Suppressor macrophage treated with lipopolysaccharide for 1 hour (primary cell): ENCODE data around the gene RBFOX2.

ENCODE experiments used
- DNase-seq, 3 donors: peaks; one replicate each; pipeline ENCODE4 v3.0.0-alpha.2; 2020 to 2022

The RBFOX2 gene

GRCh38 chr22:35971456-35972119 is 57.0 kb downstream of the RBFOX2 start:
- DNase-seq, result no peak

GRCh38 chr22:35970616-35971455 is 57.8 kb downstream of the RBFOX2 start:
- DNase-seq, result no peak

- DNase-seq, result no peak
Measured at GRCh38 chr22:35967046-35967397, 61.6 kb downstream of the RBFOX2 start.

DNA sequence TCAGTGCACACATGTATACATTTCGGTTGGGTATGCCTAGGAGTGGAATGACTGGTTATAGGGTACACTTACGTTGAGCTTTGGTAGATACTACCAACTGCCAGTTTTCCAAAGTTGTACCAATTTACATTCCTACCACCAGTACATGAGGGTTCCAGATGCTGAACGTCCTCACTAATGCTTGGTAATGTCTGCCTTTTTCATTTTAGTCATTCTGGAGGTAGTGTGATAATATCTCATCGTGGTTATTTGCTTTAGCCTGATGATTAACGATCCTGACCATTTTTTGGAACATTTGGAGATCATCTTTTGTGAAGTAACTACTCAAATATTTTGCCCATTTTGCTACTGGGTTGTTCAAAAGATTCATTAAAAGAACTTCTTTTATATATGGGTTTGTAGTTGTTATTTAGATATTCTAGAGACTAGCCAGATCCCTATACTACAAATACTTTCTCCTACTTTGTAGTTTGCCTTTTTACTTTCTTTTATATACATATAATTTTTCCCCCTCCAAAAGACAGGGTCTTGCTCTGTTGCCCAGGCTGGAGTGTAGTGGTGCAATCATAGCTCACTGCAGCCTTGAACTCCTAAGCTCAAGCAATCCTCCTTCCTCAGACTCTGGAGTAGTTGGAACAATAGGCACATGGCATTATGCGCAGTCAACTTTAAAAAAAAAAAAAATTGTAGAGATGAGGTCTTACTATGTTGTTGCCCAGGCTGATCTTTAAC is 62.1 kb downstream of the RBFOX2 start:
- DNase-seq, result no peak

- no peak for DNase-seq
Measured at GRCh38 chr22:35963237-35963810, 65.3 kb downstream of the RBFOX2 start.

DNA sequence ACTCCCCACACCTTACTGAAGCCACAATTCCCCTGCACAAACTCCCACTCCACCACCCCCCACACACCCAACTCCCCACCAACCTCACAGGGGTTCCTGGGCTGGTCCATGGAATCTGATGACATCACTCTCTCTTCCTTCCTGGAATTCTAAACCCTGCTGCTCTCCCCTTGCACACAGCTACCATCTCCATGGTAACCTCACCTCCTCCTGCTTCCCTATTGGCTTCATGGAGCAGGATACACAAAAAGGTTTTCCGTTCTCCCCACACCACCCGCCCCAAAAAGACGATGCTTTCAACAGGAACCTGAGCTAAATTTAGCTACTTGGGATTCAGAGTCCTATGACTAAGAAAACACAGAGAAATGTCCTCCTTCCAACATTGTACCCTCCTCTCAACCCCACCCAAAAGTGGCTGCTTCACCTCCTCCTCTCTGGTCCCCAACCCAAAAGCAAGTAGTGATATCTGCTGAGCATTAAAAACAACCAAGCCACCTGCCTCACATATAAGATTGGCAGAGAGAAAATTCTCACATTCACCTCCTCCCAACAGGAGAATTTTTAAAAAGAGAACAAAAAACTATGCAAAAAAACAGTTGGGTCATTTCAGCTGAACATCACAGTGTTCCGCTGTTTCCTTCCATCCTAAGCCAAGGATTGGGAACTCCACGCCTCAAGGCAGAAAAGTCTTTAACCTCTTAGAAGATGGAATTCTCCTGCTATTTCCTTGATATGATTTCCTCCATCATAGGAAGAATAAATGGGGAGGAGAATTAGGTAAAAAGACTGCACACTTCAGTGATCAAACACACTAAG is 66.9 kb downstream of the RBFOX2 start:
- DNase-seq, result no peak

DNA sequence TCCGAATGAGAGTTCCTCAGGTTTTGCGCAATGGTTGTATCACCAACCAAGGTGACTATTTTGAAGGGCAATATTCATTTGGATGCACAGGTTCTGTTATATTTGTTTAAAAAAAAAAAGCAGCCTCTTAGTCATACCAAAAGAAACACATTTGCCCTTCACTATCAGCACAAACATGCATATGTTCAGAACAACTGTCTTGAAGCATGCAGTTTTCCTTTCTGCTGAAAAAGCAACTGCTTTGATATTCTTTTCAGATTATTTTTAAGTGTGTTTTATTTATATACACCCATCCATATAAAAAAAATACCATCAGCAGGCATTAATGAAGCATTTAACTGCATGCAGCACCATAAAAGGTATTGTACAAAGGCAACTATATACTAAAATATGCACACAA is 67.8 kb downstream of the RBFOX2 start:
- no peak for DNase-seq

DNA sequence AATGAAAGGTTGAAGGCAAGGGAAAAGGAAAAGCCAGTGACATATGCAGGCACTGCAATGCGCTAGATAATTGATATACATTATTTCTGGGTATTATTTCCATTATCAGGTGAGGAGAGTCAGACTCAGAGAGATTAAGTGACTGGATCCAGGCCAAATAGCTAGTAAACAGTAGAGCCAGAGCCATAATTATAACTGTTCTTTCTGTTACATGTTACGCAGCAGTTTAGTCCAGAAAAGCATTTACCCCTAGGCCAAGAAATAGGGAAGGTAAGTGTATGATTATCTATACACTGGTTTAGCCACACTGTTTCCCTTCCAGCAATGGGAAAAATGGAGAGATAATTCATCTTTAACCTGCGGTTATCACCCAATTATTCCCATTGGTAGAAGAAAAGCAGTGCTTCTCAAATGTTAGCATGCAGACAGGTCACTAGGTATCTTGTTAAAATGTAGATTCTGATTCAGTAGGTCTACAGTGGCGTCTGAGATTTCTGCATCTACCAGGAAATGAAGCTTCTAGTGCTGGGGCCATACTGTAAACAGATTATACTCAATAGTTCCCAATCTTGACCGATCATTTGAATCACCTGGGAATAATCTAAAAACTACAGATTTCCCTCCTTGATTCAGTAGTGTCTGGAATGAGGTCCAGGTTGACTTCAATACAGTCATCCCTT is 69.4 kb downstream of the RBFOX2 start:
- DNase-seq, result no peak

- DNase-seq, result no peak
Measured at GRCh38 chr22:35958334-35958733, 70.3 kb downstream of the RBFOX2 start.

- no peak for DNase-seq
Measured at GRCh38 chr22:35957589-35957988, 71.0 kb downstream of the RBFOX2 start.

GRCh38 chr22:35956850-35957249 is 71.8 kb downstream of the RBFOX2 start:
- no peak for DNase-seq

- no peak for DNase-seq
Measured at GRCh38 chr22:35955546-35955945, 73.1 kb downstream of the RBFOX2 start.

DNA sequence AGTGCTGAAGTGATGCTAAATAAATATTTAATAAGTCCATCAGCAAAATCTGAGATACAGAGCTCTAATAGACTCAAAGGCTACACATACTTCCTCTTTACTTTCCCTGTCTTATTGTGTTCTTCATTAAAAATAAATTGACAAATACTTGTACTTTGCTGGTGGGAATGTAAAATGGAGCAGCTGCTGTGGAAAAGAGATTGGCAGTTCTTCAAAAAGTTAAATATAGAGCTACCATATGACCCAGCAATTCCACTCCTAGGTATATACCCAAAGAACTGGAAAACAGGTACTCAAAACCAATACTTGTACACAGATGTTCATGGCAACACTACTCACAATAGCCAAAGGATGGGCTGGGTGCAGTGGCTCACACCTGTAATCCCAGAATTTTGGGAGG is 76.0 kb downstream of the RBFOX2 start:
- DNase-seq, result no peak

DNA sequence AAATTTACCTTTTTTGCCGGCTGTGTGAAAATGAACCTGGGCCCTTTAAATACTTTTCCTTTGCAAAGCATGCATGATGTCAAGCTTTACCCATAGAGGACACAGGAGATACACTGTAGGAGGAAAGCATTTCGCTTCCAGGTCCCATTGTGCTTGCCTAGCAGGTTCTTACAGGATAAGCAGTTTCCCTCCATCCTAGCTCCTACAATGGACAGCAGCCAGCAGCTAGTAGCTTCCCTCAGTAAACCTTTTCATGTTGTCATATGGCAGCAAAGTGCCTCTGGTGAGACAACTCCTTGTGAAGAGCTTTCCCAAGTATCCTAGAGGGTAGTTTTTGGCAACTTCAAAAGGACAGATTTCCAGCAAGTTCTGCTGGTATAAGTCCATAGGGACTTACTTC is 78.4 kb downstream of the RBFOX2 start:
- DNase-seq, result no peak

- no peak for DNase-seq
Measured at GRCh38 chr22:35949243-35949642, 79.4 kb downstream of the RBFOX2 start.

DNA sequence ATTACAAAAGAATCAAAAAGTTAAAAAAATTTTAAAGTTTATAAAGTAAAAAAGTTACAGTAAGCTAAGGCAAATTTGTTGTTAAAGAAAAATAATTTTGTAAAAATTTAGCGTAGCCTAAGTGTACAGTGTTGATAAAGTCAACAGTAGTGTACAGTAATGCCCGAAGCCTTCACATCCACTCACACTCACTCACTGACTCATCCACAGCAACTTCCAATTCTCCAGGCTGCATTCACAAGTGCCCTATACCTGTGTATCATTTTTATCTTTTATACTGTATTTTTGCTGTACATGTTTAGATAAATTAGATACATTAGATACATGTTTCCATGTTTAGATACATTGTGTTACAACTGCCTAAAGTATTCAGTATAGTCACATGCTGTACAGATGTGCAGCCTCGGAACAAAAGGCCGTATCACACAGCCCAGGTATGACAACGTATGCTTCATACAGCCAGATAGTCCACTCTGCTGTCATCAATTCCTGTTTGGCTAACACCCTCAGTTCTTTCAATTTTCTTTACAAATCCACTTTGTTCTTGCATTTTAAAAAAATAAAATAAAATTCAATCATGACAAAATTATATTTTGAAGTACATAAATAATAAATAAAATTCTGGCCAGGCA is 80.7 kb downstream of the RBFOX2 start:
- no peak for DNase-seq

GRCh38 chr22:35944458-35944857 is 84.2 kb downstream of the RBFOX2 start:
- DNase-seq, result no peak

- no peak for DNase-seq
Measured at GRCh38 chr22:35940166-35940565, 88.5 kb downstream of the RBFOX2 start.

GRCh38 chr22:35938226-35938625 is 90.4 kb downstream of the RBFOX2 start:
- DNase-seq, result no peak

DNA sequence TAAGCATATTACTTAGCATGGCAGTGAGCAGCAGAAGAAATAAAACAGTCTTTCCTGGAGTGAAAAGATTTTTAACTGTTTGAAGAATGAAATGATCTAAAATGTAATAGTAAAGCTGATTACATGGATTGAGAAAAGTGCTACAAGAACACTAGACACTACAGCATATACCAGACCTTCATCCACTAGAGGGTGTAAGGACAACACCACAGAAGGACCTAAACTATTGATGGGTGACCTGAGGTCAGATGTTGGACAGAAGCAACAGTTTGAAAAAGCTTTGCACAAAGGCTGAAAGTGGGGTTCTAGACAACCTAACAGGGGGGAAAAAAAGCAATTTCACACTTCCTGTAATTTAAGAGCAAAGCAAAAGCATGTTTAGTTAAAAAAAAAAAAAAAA is 97.7 kb downstream of the RBFOX2 start:
- peak; percentile 38 to 54 (median 47) for DNase-seq

DNA sequence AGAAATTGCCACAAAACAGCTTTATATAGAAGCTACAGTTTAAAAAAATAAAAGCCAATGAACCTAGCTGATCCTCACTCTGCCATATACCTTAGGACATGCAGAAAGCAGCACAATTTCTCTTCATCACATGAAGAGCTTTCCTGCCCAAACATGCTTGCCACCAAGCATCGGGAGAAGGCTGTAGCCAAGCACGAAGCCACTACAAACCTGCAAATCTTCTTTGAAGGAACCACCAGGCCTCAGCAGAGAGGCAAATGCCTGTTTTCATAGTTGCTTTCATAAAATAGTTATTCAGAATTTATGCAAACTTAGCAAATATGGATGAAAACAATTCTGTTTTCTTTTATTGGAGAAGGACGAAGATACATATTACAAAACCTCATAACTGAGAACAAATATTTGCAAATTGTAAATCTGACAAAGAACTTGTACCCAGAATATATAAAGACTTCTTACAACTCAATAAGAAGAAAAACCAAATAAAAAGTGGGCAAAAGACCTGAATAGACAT is 100.3 kb downstream of the RBFOX2 start:
- no peak for DNase-seq
